ENCODE measurements around the gene SPACA6.

DNA sequence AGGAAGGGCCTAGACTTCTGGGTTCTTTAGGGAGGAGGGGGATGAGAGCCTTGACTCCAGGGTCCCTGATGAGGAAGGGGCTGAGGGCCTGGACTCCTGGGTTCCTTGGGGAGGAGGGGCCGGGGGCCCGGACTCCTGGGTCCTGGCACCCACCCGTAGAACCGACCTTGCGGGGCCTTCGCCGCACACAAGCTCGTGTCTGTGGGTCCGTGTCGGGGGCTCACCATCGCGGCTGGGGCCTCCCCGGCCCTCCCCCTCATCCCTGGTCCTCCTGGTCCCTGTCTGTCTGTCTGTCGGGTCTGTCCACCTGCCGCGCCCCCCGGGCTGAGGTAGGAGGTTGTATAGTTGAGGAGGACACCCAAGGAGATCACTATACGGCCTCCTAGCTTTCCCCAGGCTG lies 662 bp upstream of the SPACA6 start:
- TF ChIP-seq, protein P1, sequence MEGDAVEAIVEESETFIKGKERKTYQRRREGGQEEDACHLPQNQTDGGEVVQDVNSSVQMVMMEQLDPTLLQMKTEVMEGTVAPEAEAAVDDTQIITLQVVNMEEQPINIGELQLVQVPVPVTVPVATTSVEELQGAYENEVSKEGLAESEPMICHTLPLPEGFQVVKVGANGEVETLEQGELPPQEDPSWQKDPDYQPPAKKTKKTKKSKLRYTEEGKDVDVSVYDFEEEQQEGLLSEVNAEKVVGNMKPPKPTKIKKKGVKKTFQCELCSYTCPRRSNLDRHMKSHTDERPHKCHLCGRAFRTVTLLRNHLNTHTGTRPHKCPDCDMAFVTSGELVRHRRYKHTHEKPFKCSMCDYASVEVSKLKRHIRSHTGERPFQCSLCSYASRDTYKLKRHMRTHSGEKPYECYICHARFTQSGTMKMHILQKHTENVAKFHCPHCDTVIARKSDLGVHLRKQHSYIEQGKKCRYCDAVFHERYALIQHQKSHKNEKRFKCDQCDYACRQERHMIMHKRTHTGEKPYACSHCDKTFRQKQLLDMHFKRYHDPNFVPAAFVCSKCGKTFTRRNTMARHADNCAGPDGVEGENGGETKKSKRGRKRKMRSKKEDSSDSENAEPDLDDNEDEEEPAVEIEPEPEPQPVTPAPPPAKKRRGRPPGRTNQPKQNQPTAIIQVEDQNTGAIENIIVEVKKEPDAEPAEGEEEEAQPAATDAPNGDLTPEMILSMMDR (IDR thresholded peaks at IDR 0.05) = no peak
- TF ChIP-seq ZFX (IDR thresholded peaks at IDR 0.05; ENCODE audit: borderline replicate concordance) = no peak
